GM21390 (cell line): ENCODE measurements around the gene TRIM71.
"Not testable (repeated sequence)": the region's sequence is repeated elsewhere in the genome, so short reads cannot be mapped to it uniquely, and the experiment has no call there.

Source experiments
- ATAC-seq: cut with Tn5 transposase; IDR thresholded peaks from one replicate; pipeline ENCODE4 v1.9.1; 2021; ENCODE audit not compliant: unreplicated experiment

TRIM71 gene

DNA sequence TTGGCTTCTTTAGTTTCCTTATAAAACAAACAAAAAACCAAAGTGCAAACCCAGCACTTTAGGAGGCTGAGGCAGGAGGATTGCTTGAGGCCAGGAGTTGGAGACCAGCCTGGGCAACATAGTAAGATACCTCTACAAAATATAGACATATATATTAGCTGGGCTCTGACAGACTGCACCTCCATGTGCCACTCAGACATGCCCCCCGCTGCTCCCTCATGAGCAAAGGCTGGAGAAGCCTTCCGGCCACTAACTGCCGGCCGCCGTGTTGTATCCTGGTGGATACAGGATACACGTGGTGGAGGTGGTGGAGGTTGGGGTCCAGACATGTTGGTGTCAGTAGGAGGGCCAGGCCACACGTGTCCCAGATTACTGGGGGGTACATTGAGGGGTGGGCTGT, 104.3 kb downstream of the TRIM71 start:
- no peak for ATAC-seq

- ATAC-seq, result no peak
Observed at GRCh38 chr3:32930161-32930560, 112.4 kb downstream of the TRIM71 start.

DNA sequence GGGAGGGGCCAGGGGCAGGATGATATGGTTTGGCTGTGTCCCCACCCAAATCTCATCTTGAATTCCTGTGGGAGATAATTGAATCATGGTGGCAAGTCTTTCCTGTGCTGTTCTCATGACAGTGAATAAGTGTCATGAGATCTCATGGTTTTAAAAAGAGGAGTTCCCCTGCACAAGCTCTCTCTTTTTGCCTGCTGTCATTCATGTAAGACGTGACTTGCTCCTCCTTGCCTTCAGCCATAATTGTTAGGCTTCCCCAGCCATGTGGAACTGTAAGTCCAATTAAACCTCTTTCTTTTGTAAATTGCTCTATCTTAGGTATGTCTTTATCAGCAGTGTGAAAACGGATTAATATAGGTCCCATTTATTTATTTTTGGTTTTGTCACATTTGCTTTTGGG, 113.5 kb downstream of the TRIM71 start:
- ATAC-seq, result not testable (repeated sequence)

DNA sequence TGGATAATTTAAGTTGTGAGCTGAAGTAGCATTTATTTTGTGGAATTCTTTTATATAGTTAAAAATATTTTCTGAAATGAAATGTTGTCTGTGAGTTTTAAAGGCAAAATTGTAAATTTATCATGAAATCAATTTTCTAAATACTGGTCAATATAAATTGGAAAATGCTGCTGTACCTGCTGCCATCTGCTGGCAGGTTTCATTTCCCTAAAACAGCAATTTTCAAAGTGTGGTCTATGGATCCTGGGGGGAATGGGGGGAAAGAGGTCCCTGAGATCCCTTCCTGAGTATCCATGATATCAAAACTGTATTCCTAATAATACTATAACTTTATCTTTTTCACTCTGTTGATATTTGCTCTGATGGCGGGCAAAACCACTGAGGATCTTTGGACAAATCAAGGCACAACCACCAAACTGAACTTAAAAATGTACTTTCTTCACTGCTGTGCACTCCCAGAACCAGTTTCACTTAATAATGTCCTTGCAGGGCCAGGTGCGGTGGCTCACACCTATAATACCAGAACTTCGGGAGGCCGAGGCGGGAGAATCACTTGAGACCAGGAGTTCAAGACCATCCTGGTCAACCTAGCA, 116.4 kb downstream of the TRIM71 start:
- no peak for ATAC-seq

- no peak for ATAC-seq
Observed at GRCh38 chr3:32937331-32937730, 119.5 kb downstream of the TRIM71 start.

DNA sequence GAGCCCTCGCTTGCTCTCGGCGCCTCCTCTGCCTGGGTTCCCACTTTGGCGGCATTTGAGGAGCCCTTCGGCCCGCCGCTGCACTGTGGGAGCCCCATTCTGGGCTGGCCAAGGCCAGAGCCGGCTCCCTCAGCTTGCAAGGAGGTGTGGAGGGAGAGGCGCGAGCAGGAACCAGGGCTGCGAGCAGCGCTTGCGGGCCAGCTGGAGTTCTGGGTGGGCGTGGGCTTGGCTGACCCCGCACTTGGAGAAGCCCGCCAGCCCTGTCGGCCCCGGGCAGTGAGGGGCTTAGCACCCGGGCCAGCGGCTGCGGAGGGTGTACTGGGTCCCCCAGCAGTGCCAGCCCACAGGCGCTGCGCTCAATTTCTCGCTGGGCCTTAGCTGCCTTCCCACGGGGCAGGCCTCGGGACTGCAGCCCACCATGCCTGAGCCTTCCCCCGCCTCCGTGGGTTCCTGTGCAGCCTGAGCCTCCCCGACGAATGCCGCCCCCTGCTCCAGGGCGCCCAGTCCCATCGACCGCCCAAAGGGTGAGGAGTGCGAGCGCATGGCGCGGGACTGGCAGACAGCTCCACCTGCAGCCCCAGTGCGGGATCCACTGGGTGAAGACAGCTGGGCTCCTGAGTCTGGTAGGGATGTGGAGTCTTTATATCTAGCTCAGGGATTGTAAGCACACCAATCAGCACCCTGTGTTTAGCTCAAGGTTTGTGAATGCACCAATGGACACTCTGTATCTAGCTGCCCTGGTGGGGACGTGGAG, 121.9 kb downstream of the TRIM71 start:
- ATAC-seq, result not testable (repeated sequence)

GRCh38 chr3:32940726-32941125, 122.9 kb downstream of the TRIM71 start:
- ATAC-seq, result no peak

- no peak for ATAC-seq
Observed at GRCh38 chr3:32945136-32945535, 127.3 kb downstream of the TRIM71 start.

DNA sequence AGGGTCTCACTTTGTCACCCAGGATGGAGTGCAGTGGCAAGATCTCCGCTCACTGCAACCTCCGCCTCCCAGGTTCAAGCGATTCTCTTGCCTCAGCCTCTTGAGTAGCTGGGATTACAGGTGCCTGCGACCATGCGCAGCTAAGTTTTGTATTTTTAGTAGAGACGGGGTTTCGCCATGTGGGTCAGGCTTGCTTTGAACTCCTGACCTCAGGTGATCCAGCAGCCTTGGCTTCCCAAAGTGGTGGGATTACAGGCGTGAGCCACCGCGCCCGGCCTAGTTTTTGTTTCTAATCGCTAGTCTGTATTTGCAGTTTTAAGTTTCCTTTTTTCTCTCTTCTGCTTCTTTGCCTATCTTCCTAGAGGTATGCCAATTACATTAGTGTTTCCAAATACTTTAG, 127.8 kb downstream of the TRIM71 start:
- not testable (repeated sequence) for ATAC-seq

DNA sequence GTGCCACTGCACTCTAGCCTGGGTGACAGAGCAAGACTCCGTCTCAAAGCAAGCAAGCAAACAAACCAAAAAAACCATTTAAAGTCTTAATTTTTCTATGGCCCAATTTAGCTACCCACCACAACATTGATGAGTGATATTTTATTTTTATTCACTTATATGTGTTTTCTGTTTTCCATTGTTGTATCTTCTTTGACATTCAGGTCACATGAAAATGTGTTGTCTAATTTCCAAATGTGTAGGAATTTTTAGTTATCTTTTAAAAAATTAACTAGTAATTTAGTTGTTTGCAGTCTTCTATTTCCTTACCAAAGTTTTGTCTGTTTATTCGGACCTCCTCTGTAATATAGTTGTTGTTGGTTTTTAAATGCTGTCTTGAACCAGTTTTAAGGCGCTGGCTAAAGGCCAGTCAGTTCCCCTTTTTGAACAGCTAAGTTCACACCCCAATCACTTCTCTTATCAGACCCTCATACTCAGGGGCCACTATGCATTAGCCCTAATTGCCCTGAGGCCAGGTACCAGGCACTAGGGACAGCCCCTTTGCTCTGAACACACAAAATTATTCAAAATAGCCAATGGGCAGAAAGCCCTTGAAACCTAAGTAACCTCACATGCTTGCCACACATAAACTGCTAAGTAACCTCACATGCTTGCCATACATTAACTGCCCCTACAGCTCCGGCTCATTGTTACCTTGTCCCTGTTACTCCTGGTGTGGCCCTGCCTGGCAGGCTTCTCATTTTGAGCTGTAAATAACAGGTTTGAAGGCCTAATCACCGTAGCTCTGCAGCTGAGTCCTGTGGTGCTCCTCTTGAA, 129.4 kb downstream of the TRIM71 start:
- no peak for ATAC-seq
